ENCODE results near the gene ZNF804A.
"Not testable (repeated sequence)": the region's sequence is repeated elsewhere in the genome, so short reads cannot be mapped to it uniquely, and the experiment has no call there.

The ZNF804A gene

GRCh38 chr2:184756161-184756560 is 157.8 kb downstream of the ZNF804A start:
- no peak overlapping the region for H3K9ac ChIP-seq (ENCODE audit: low read length in 5 of 5)
- no peaks in the 10 kb centered on the region for H3K9me3 ChIP-seq (ENCODE audit: control insufficient read depth in 5 of 5, low read length in 5 of 5)
- H3K36me3 ChIP-seq (ENCODE audit: control insufficient read depth in 5 of 5, insufficient read depth in 5 of 5, low read length in 5 of 5) = no peaks in the 10 kb centered on the region
- H3K4me1 ChIP-seq (ENCODE audit: control insufficient read depth in 5 of 5, insufficient read depth in 5 of 5, low read length in 5 of 5) = no peaks in the 10 kb centered on the region
- H3K27me3 ChIP-seq (ENCODE audit: control insufficient read depth in 5 of 5, insufficient read depth in 4 of 5, low read length in 5 of 5) = no peaks in the 10 kb centered on the region
- no peak overlapping the region for H3K4me3 ChIP-seq (ENCODE audit: low read depth in 1 of 5, low read length in 5 of 5)
- no peak overlapping the region for H3K27ac ChIP-seq (ENCODE audit: low read depth, low read length)

- Histone ChIP-seq H3K9ac (ENCODE audit: low read length in 5 of 5) (no peak overlapping the region), H3K36me3 (ENCODE audit: control insufficient read depth in 5 of 5, insufficient read depth in 5 of 5, low read length in 5 of 5) (no peaks in the 10 kb centered on the region), H3K4me3 (ENCODE audit: low read depth in 1 of 5, low read length in 5 of 5) (no peak overlapping the region), H3K9me3 (ENCODE audit: control insufficient read depth in 5 of 5, low read length in 5 of 5) (no peaks in the 10 kb centered on the region), H3K27ac (ENCODE audit: low read depth, low read length) (no peak overlapping the region), H3K27me3 (ENCODE audit: control insufficient read depth in 5 of 5, insufficient read depth in 4 of 5, low read length in 5 of 5) (no peaks in the 10 kb centered on the region), H3K4me1 (ENCODE audit: control insufficient read depth in 5 of 5, insufficient read depth in 5 of 5, low read length in 5 of 5) (no peaks in the 10 kb centered on the region)
Observed at GRCh38 chr2:184756885-184757284, 158.6 kb downstream of the ZNF804A start.

DNA sequence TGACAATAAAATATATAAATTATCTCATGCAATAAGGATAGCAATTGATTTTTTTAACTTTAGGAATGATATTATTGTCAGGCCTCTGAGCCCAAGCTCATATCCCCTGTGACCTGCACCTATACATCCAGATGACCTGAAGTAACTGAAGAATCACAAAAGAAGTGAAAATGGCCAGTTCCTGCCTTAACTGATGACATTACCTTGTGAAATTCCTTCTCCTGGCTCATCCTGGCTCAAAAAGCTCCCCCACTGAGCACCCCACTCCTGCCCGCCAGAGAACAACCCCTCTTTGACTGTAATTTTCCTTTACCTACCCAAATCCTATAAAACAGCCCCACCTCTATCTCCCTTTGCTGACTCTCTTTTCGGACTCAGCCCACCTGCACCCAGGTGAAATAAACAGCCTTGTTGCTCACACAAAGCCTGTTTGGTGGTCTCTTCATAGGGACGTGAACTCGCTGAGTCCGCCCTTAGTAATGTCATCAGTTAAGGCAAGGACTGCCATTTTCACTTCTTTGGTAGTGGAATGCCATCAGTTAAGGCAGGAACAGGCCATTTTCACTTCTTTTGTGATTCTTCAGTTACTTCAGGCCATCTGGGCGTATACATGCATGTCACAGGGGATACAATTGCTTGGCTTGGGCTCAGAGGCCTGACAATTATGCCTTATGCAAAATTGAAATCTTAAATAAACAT is 161.4 kb downstream of the ZNF804A start:
- H3K4me3 ChIP-seq (ENCODE audit: low read depth in 1 of 5, low read length in 5 of 5); H3K27ac ChIP-seq (ENCODE audit: low read depth, low read length); H3K36me3 ChIP-seq (ENCODE audit: control insufficient read depth in 5 of 5, insufficient read depth in 5 of 5, low read length in 5 of 5); H3K4me1 ChIP-seq (ENCODE audit: control insufficient read depth in 5 of 5, insufficient read depth in 5 of 5, low read length in 5 of 5); H3K9me3 ChIP-seq (ENCODE audit: control insufficient read depth in 5 of 5, low read length in 5 of 5); H3K9ac ChIP-seq (ENCODE audit: low read length in 5 of 5); H3K27me3 ChIP-seq (ENCODE audit: control insufficient read depth in 5 of 5, insufficient read depth in 4 of 5, low read length in 5 of 5): not testable (repeated sequence)

DNA sequence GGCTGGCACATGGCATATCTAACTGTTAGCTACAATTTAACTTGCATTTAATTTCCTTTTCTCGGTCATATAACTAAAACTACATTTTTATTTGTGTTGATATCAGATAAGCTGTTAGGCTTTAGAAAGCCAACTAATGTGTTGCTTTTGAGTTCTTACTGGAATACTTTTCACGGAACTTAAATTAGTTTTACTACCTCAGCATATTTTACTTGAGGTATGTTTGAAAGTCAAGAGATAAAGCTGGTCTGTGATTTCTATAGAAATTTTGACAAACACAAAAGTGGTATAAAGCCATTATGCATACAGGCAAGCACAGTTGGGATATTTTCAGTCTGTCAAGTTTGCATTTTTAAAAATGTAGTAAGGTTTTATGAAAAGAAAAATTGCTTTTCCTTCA is 162.6 kb downstream of the ZNF804A start:
- no peak overlapping the region for H3K9ac ChIP-seq (ENCODE audit: low read length in 5 of 5)
- no peaks in the 10 kb centered on the region for H3K9me3 ChIP-seq (ENCODE audit: control insufficient read depth in 5 of 5, low read length in 5 of 5)
- no peaks in the 10 kb centered on the region for H3K36me3 ChIP-seq (ENCODE audit: control insufficient read depth in 5 of 5, insufficient read depth in 5 of 5, low read length in 5 of 5)
- H3K4me3 ChIP-seq (ENCODE audit: low read depth in 1 of 5, low read length in 5 of 5) = no peak overlapping the region
- no peak overlapping the region for H3K27ac ChIP-seq (ENCODE audit: low read depth, low read length)
- H3K27me3 ChIP-seq (ENCODE audit: control insufficient read depth in 5 of 5, insufficient read depth in 4 of 5, low read length in 5 of 5) = no peaks in the 10 kb centered on the region
- no peaks in the 10 kb centered on the region for H3K4me1 ChIP-seq (ENCODE audit: control insufficient read depth in 5 of 5, insufficient read depth in 5 of 5, low read length in 5 of 5)

DNA sequence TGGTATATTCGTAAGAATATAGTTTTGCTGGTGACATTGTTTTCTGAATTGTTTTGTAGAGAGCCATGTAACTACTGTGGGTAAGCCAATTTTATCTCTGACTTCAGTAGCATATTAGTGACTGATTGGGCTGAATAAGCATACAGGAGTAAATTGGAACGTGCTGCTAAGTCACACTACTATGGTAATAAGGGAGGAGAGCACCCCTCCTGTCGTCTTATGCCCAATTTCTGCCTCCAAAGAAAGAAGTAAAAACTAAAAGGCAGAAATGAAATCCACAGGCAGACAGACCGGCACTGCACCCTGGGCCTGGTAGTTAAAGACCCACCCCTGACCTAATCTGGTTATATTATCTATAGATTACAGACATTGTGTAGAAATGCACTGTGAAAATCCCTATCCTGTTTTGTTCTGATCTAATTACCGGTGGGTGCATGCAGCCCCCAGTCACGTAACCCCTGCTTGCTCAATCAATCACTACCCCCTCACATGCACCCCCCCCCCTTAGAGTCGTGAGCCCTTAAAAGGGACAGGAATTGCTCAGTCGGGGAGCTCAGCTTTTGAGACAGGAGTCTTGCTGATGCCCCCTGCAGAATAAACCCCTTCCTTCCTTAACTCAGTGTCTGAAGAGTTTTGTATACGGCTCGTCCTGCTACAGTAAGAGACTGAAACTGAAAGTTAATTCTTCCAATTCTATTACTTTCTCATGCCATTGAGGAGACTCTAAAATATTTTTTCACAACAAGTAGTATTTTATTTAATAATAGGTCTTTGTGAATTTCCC is 167.0 kb downstream of the ZNF804A start:
- Histone ChIP-seq H3K4me1 (ENCODE audit: control insufficient read depth in 5 of 5, insufficient read depth in 5 of 5, low read length in 5 of 5) (no peaks in the 10 kb centered on the region), H3K27ac (ENCODE audit: low read depth, low read length) (no peak overlapping the region), H3K4me3 (ENCODE audit: low read depth in 1 of 5, low read length in 5 of 5) (peak overlapping the region in 4 of 5 donors; percentile 35 to 50 (median 44)), H3K27me3 (ENCODE audit: control insufficient read depth in 5 of 5, insufficient read depth in 4 of 5, low read length in 5 of 5) (no peaks in the 10 kb centered on the region), H3K9me3 (ENCODE audit: control insufficient read depth in 5 of 5, low read length in 5 of 5) (no peaks in the 10 kb centered on the region), H3K9ac (ENCODE audit: low read length in 5 of 5) (no peak overlapping the region), H3K36me3 (ENCODE audit: control insufficient read depth in 5 of 5, insufficient read depth in 5 of 5, low read length in 5 of 5) (no peaks in the 10 kb centered on the region)

DNA sequence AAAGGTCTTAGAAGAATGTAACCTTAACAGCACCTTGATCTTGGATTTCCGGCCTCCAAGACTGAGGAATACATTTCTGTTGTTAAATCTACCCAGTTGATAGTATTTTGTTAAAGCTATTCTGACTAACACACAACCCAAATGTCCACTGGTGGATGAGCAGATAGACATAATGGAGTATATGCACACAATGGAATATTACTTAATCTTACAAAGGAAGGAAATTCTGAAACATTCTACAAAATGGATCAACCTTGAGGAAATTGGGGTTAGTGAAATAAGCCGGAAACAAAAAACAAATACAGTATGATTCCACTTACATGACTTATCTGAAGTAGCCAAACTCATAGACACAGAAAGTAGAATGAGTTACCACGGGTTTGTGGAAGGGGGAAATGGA is 168.7 kb downstream of the ZNF804A start:
- Histone ChIP-seq H3K9me3 (ENCODE audit: control insufficient read depth in 5 of 5, low read length in 5 of 5) (no peaks in the 10 kb centered on the region), H3K4me1 (ENCODE audit: control insufficient read depth in 5 of 5, insufficient read depth in 5 of 5, low read length in 5 of 5) (no peaks in the 10 kb centered on the region), H3K4me3 (ENCODE audit: low read depth in 1 of 5, low read length in 5 of 5) (no peak overlapping the region), H3K27ac (ENCODE audit: low read depth, low read length) (no peak overlapping the region), H3K9ac (ENCODE audit: low read length in 5 of 5) (no peak overlapping the region), H3K36me3 (ENCODE audit: control insufficient read depth in 5 of 5, insufficient read depth in 5 of 5, low read length in 5 of 5) (no peaks in the 10 kb centered on the region), H3K27me3 (ENCODE audit: control insufficient read depth in 5 of 5, insufficient read depth in 4 of 5, low read length in 5 of 5) (no peaks in the 10 kb centered on the region)

- Histone ChIP-seq H3K27me3 (ENCODE audit: control insufficient read depth in 5 of 5, insufficient read depth in 4 of 5, low read length in 5 of 5) (no peaks in the 10 kb centered on the region), H3K9ac (ENCODE audit: low read length in 5 of 5) (no peak overlapping the region), H3K27ac (ENCODE audit: low read depth, low read length) (no peak overlapping the region), H3K9me3 (ENCODE audit: control insufficient read depth in 5 of 5, low read length in 5 of 5) (no peaks in the 10 kb centered on the region), H3K4me3 (ENCODE audit: low read depth in 1 of 5, low read length in 5 of 5) (no peak overlapping the region), H3K4me1 (ENCODE audit: control insufficient read depth in 5 of 5, insufficient read depth in 5 of 5, low read length in 5 of 5) (no peaks in the 10 kb centered on the region), H3K36me3 (ENCODE audit: control insufficient read depth in 5 of 5, insufficient read depth in 5 of 5, low read length in 5 of 5) (no peaks in the 10 kb centered on the region)
Observed at GRCh38 chr2:184769023-184769422, 170.7 kb downstream of the ZNF804A start.

GRCh38 chr2:184769686-184770085 is 171.4 kb downstream of the ZNF804A start:
- Histone ChIP-seq H3K9me3 (ENCODE audit: control insufficient read depth in 5 of 5, low read length in 5 of 5) (no peaks in the 10 kb centered on the region), H3K4me3 (ENCODE audit: low read depth in 1 of 5, low read length in 5 of 5) (no peak overlapping the region), H3K4me1 (ENCODE audit: control insufficient read depth in 5 of 5, insufficient read depth in 5 of 5, low read length in 5 of 5) (no peaks in the 10 kb centered on the region), H3K9ac (ENCODE audit: low read length in 5 of 5) (no peak overlapping the region), H3K36me3 (ENCODE audit: control insufficient read depth in 5 of 5, insufficient read depth in 5 of 5, low read length in 5 of 5) (no peaks in the 10 kb centered on the region), H3K27ac (ENCODE audit: low read depth, low read length) (no peak overlapping the region), H3K27me3 (ENCODE audit: control insufficient read depth in 5 of 5, insufficient read depth in 4 of 5, low read length in 5 of 5) (no peaks in the 10 kb centered on the region)

DNA sequence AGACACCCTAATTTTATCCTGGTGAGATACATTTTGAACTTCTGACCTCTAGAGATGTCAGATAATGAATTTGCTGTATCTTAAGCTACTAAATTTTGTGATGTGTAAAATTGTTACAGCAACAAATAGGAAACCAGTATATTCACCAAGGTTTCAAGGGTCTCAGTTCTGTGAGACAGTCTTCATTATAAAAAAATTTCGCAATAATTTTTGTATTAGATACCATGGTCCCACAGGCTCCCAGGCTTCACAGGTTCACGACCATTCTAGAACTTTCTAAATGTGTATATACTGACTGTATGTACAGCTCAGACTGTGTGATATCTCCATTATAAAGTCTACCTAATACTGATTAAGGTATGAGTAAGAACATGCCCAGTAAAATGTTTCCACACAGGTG is 181.4 kb downstream of the ZNF804A start:
- Histone ChIP-seq H3K4me3 (ENCODE audit: low read depth in 1 of 5, low read length in 5 of 5) (no peak overlapping the region), H3K9ac (ENCODE audit: low read length in 5 of 5) (no peak overlapping the region), H3K9me3 (ENCODE audit: control insufficient read depth in 5 of 5, low read length in 5 of 5) (no peaks in the 10 kb centered on the region), H3K36me3 (ENCODE audit: control insufficient read depth in 5 of 5, insufficient read depth in 5 of 5, low read length in 5 of 5) (no peaks in the 10 kb centered on the region), H3K4me1 (ENCODE audit: control insufficient read depth in 5 of 5, insufficient read depth in 5 of 5, low read length in 5 of 5) (no peaks in the 10 kb centered on the region), H3K27ac (ENCODE audit: low read depth, low read length) (no peak overlapping the region), H3K27me3 (ENCODE audit: control insufficient read depth in 5 of 5, insufficient read depth in 4 of 5, low read length in 5 of 5) (no peaks in the 10 kb centered on the region)

DNA sequence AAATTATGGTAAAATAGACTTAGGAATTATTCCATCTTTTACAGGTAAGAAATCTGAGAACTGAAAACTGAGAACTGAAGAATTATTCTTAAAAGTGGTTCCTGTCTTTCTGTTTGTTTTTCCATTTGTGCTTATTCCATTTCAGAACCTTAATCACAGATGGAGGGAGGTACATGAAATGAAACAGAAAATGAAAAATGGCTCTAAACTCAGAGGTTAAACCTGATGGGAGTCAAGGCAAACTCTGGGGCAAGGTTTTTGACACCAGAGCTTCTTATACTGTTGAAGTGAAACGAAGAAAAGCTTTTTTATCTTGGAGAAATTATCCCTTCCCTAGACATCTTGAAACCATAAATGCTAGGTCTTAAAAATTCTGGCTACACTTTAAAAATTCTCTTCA is 182.1 kb downstream of the ZNF804A start:
- no peak overlapping the region for H3K27ac ChIP-seq (ENCODE audit: low read depth, low read length)
- no peaks in the 10 kb centered on the region for H3K36me3 ChIP-seq (ENCODE audit: control insufficient read depth in 5 of 5, insufficient read depth in 5 of 5, low read length in 5 of 5)
- H3K9ac ChIP-seq (ENCODE audit: low read length in 5 of 5) = no peak overlapping the region
- no peaks in the 10 kb centered on the region for H3K9me3 ChIP-seq (ENCODE audit: control insufficient read depth in 5 of 5, low read length in 5 of 5)
- no peak overlapping the region for H3K4me3 ChIP-seq (ENCODE audit: low read depth in 1 of 5, low read length in 5 of 5)
- H3K27me3 ChIP-seq (ENCODE audit: control insufficient read depth in 5 of 5, insufficient read depth in 4 of 5, low read length in 5 of 5) = no peaks in the 10 kb centered on the region
- no peaks in the 10 kb centered on the region for H3K4me1 ChIP-seq (ENCODE audit: control insufficient read depth in 5 of 5, insufficient read depth in 5 of 5, low read length in 5 of 5)
